Stimulated activated CD4-positive, alpha-beta T cell treated with anti-CD3 and anti-CD28 coated beads, Interleukin-1b, Interleukin-23, amount 100 ng/mL, for 24 hours (primary cell): ENCODE measurements around the gene WDR59.

Experiments
- DNase-seq, 4 experiments: peaks; one replicate each; pipeline ENCODE4 v3.0.0-alpha.2; 2020; ENCODE audit warnings: low read depth in 4 of 4, low spot score in 1 of 4

WDR59 gene

GRCh38 chr16:74987027-74987681 lies 2.2 kb upstream of the WDR59 start:
- no peak for DNase-seq

GRCh38 chr16:74984194-74984528 lies 762 bp downstream of the WDR59 start:
- no peak for DNase-seq

GRCh38 chr16:74982256-74982655 lies 2.7 kb downstream of the WDR59 start:
- no peak for DNase-seq

- DNase-seq, result no peak
These were observed 9.3 kb downstream of the WDR59 start for GRCh38 chr16:74975591-74975990.

- no peak for DNase-seq
These were observed 11.6 kb downstream of the WDR59 start for GRCh38 chr16:74973304-74973703.

GRCh38 chr16:74954763-74955162 lies 30.2 kb downstream of the WDR59 start:
- DNase-seq, result no peak

- DNase-seq, result no peak
These were observed 33.2 kb downstream of the WDR59 start for GRCh38 chr16:74951681-74952080.

- no peak for DNase-seq
These were observed 33.7 kb downstream of the WDR59 start for GRCh38 chr16:74951206-74951605.

- DNase-seq, result no peak
These were observed 34.4 kb downstream of the WDR59 start for GRCh38 chr16:74950511-74950910.

GRCh38 chr16:74949309-74949708 lies 35.6 kb downstream of the WDR59 start:
- no peak for DNase-seq

- no peak for DNase-seq
These were observed 40.5 kb downstream of the WDR59 start for GRCh38 chr16:74944466-74944865.

GRCh38 chr16:74942977-74943918 lies 41.7 kb downstream of the WDR59 start:
- no peak for DNase-seq

GRCh38 chr16:74942566-74942965 lies 42.4 kb downstream of the WDR59 start:
- DNase-seq, result no peak

GRCh38 chr16:74939688-74940087 lies 45.2 kb downstream of the WDR59 start:
- no peak for DNase-seq

- no peak for DNase-seq
These were observed 47.9 kb downstream of the WDR59 start for GRCh38 chr16:74936902-74937560.

GRCh38 chr16:74931445-74931844 lies 53.5 kb downstream of the WDR59 start:
- no peak for DNase-seq

- no peak for DNase-seq
These were observed 55.3 kb downstream of the WDR59 start for GRCh38 chr16:74929636-74930035.

- no peak for DNase-seq
These were observed 58.1 kb downstream of the WDR59 start for GRCh38 chr16:74926805-74927204.

GRCh38 chr16:74923766-74924460 lies 61.0 kb downstream of the WDR59 start:
- no peak for DNase-seq

GRCh38 chr16:74922150-74923138 lies 62.5 kb downstream of the WDR59 start:
- no peak for DNase-seq
